Measurements from ENCODE around the gene CYGB. TPM values are rescaled to one million over a fixed set of nuclear protein-coding genes. Genes with fewer than 3 reads are reported as not detected.

CYGB gene
- total RNA-seq, 2 experiments from 2014 or later = 0.44 to 0.57 TPM

DNA sequence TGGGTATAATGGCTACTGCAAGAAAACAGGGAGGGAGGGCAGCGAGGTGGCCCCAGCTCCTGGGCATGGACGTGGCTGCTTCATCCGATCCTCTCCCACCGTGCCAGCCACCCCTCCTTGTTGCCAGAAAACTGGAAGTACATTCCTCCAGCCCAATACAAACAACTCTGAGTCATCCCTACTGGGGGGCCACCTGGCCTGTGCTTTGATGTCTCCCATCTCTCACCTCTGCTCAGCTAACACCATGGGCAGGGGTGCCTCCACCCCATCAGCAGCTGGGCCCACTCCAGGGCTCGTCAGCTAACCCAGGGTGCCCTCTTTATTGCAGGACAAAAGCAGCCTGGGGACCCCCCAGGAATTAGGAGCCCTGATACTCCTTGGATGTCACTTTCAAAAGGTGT, 38.2 kb downstream of the CYGB start:
- intact Hi-C loops (cut with micrococcal nuclease; ENCODE audit: unreplicated experiment) = loop anchor here (10.0 kb wide), 2 partner anchors 234 to 946 kb away; partner anchors contain the start of gene UBALD2
- Histone ChIP-seq H3K36me3 (ENCODE audit: insufficient read depth, low read length) (peaks cover 21% of the 10 kb centered on the region; the same call in 1 of the 2 replicates), H3K4me1 (ENCODE audit: insufficient read depth, low read length, poor library complexity, severe bottlenecking) (peaks cover 84% of the 10 kb centered on the region), H3K9me3 (ENCODE audit: low read length) (no peaks in the 10 kb centered on the region), H2AFZ (ENCODE audit: low read length) (no peak overlapping the region), H4K20me1 (ENCODE audit: insufficient read depth, low read length) (no peaks in the 10 kb centered on the region), H3K4me3 (ENCODE audit: low read depth, low read length, poor library complexity, severe bottlenecking) (peak overlapping the region; percentile 96), H3K9me2 (ENCODE audit: insufficient read depth, low read length) (no peaks in the 10 kb centered on the region), H3K27ac (ENCODE audit: low read depth, low read length, poor library complexity, severe bottlenecking) (peak overlapping the region; percentile 83), H3K79me2 (ENCODE audit: insufficient read depth, low read depth, low read length) (peaks cover 49% of the 10 kb centered on the region), H3K4me2 (ENCODE audit: low read length) (peak overlapping the region; percentile 98)
- ChIA-PET POLR2A (interaction anchor here (0.5 to 8.2 kb wide), 10 partner anchors 9 to 542 kb away, joined by 3 to 57 read pairs (median 5); no protein-coding TSS in a partner anchor), CTCF (ENCODE audit: unreplicated experiment) (interaction anchor here (0.5 to 1.9 kb wide), 9 partner anchors 9 to 1182 kb away, joined by 3 to 9 read pairs (median 3); no protein-coding TSS in a partner anchor)
- peak; percentile 61 for DNase-seq (ENCODE audit: low spot score)
- TF ChIP-seq, protein P1, sequence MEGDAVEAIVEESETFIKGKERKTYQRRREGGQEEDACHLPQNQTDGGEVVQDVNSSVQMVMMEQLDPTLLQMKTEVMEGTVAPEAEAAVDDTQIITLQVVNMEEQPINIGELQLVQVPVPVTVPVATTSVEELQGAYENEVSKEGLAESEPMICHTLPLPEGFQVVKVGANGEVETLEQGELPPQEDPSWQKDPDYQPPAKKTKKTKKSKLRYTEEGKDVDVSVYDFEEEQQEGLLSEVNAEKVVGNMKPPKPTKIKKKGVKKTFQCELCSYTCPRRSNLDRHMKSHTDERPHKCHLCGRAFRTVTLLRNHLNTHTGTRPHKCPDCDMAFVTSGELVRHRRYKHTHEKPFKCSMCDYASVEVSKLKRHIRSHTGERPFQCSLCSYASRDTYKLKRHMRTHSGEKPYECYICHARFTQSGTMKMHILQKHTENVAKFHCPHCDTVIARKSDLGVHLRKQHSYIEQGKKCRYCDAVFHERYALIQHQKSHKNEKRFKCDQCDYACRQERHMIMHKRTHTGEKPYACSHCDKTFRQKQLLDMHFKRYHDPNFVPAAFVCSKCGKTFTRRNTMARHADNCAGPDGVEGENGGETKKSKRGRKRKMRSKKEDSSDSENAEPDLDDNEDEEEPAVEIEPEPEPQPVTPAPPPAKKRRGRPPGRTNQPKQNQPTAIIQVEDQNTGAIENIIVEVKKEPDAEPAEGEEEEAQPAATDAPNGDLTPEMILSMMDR (conservative IDR thresholded peaks at IDR 0.05; ENCODE audit: low read length) = no peak
- no peak for TF ChIP-seq EZH2phosphoT487 (IDR thresholded peaks at IDR 0.05; ENCODE audit: borderline replicate concordance, low read depth, low read length)
- no TSS peak for BruUV-seq (replicated peaks)

GRCh38 chr17:76498876-76499251, 38.6 kb downstream of the CYGB start:
- Histone ChIP-seq H3K27ac (ENCODE audit: low read depth, low read length, poor library complexity, severe bottlenecking) (peak overlapping the region; percentile 83), H3K4me1 (ENCODE audit: insufficient read depth, low read length, poor library complexity, severe bottlenecking) (peaks cover 84% of the 10 kb centered on the region), H2AFZ (ENCODE audit: low read length) (no peak overlapping the region), H3K9me2 (ENCODE audit: insufficient read depth, low read length) (no peaks in the 10 kb centered on the region), H3K9me3 (ENCODE audit: low read length) (no peaks in the 10 kb centered on the region), H3K4me2 (ENCODE audit: low read length) (peak overlapping the region; percentile 98), H3K4me3 (ENCODE audit: low read depth, low read length, poor library complexity, severe bottlenecking) (peak overlapping the region; percentile 96), H3K36me3 (ENCODE audit: insufficient read depth, low read length) (peaks cover 21% of the 10 kb centered on the region; the same call in 1 of the 2 replicates), H3K79me2 (ENCODE audit: insufficient read depth, low read depth, low read length) (peaks cover 49% of the 10 kb centered on the region), H4K20me1 (ENCODE audit: insufficient read depth, low read length) (no peaks in the 10 kb centered on the region)
- ChIA-PET POLR2A (interaction anchor here (0.5 to 8.2 kb wide), 9 partner anchors 13 to 541 kb away, joined by 3 to 57 read pairs (median 4); no protein-coding TSS in a partner anchor), CTCF (ENCODE audit: unreplicated experiment) (interaction anchor here (0.5 to 1.9 kb wide), 6 partner anchors 13 to 1182 kb away, joined by 3 to 9 read pairs (median 4); no protein-coding TSS in a partner anchor)
- no TSS peak for BruUV-seq (replicated peaks)
- intact Hi-C loops (cut with micrococcal nuclease; ENCODE audit: unreplicated experiment) = loop anchor here (10.0 kb wide), 2 partner anchors 234 to 946 kb away; partner anchors contain the start of gene UBALD2
- peak; percentile 86 for DNase-seq (ENCODE audit: low spot score)
- TF ChIP-seq, protein P1 (conservative IDR thresholded peaks at IDR 0.05; ENCODE audit: low read length) = no peak
- TF ChIP-seq EZH2phosphoT487 (IDR thresholded peaks at IDR 0.05; ENCODE audit: borderline replicate concordance, low read depth, low read length) = no peak
